ENCODE data around the gene TTC9B. TPM values are rescaled to one million over a fixed set of nuclear protein-coding genes. Genes with fewer than 3 reads are reported as not detected.

The TTC9B gene
- total and polyA plus RNA-seq, 4 donors: 0.14 TPM; not detected in 3

GRCh38 chr19:40200341-40201099, 17.7 kb downstream of the TTC9B start:
- no peaks in the 10 kb centered on the region for H3K4me1 ChIP-seq (ENCODE audit: control insufficient read depth in 4 of 4, insufficient read depth in 4 of 4, low read length in 3 of 4)
- peaks cover 0 to 4% (median under 1%) of the 10 kb centered on the region in 4 donors for H3K36me3 ChIP-seq (ENCODE audit: control insufficient read depth in 4 of 4, insufficient read depth in 3 of 4, low read depth in 1 of 4, low read length in 3 of 4)
- no peak for DNase-seq (ENCODE audit: low spot score)
- TF ChIP-seq GABPA (IDR thresholded peaks at IDR 0.05 in 1 of 2, conservative IDR thresholded peaks at IDR 0.05 in 1 of 2) (no peak), RAD21 (IDR thresholded peaks at IDR 0.05) (no peak), MAX (IDR thresholded peaks at IDR 0.05) (no peak), EGR1 (IDR thresholded peaks at IDR 0.05; ENCODE audit: low read depth in 2 of 2) (no peak), SP1 (IDR thresholded peaks at IDR 0.05) (no peak), ZBTB33 (IDR thresholded peaks at IDR 0.05) (no peak), YY1 (IDR thresholded peaks at IDR 0.05) (no peak), RXRA (IDR thresholded peaks at IDR 0.05) (no peak), TAF1 (conservative IDR thresholded peaks at IDR 0.05) (no peak), HNF4G (IDR thresholded peaks at IDR 0.05) (no peak), NR2F2 (IDR thresholded peaks at IDR 0.05) (no peak), FOXA1 (IDR thresholded peaks at IDR 0.05) (no peak), CTCF (IDR thresholded peaks at IDR 0.05; ENCODE audit: low read depth, low read length, missing input control) (no peak), REST (IDR thresholded peaks at IDR 0.05) (no peak), JUND (IDR thresholded peaks at IDR 0.05) (no peak), ATF3 (IDR thresholded peaks at IDR 0.05) (no peak), HNF4A (conservative IDR thresholded peaks at IDR 0.05) (no peak)
- H3K27ac ChIP-seq (ENCODE audit: low read depth in 1 of 2, low read length in 2 of 2): no peak overlapping the region
- 90% methylated on average over 9 of the region's 9 CpGs for WGBS
- no peaks in the 10 kb centered on the region for H3K9me3 ChIP-seq (ENCODE audit: control insufficient read depth in 4 of 4, low read length in 3 of 4)
- H3K27me3 ChIP-seq (ENCODE audit: control insufficient read depth in 4 of 4, insufficient read depth in 4 of 4, low read length in 3 of 4): no peaks in the 10 kb centered on the region
- H3K9ac ChIP-seq (ENCODE audit: low read depth in 1 of 2, low read length in 2 of 2): no peak overlapping the region
- H3K4me3 ChIP-seq (ENCODE audit: low read depth in 1 of 3, low read length in 3 of 3): no peak overlapping the region

All from liver (tissue), 9 donors.